HCT116 (cell line): ENCODE data around the gene SUFU. TPM values are rescaled to one million over a fixed set of nuclear protein-coding genes. Genes with fewer than 3 reads are reported as not detected.

ENCODE experiments used
- ATAC-seq: fragments of 200-7000 bp; cut with Tn5 transposase; 2 replicates; pipeline ENCODE4 v1.9.1; 2020; ENCODE audit warnings: mild to moderate bottlenecking, moderate library complexity
- BruUV-seq: library from RNA; stranded (reverse); fragments of 400-500 nt; replicated peaks from 2 replicates; lab custom pipeline; 2021; lab: Mats Ljungman, UMichigan
- CTCF ChIA-PET: fragments of 300-600 bp; sonication (Branson Sonifier 250); formaldehyde crosslinking; loops from one replicate; lab custom pipeline; 2021; ENCODE audit warnings: antibody characterized with exemption; lab: Charles Lee
- POLR2A ChIA-PET: fragments of 300-600, 350-600 bp; sonication (Branson Sonifier 250); formaldehyde crosslinking; loops from one replicate; lab custom pipeline; 2021; ENCODE audit warnings: antibody characterized with exemption; lab: Charles Lee
- RAD21 ChIA-PET, 2 experiments: fragments of 300-600 bp; sonication (Branson Sonifier 250); formaldehyde crosslinking; loops; one replicate each; lab custom pipeline; 2023; ENCODE audit warnings: low total read pairs in 2 of 2; ENCODE audit not compliant: uncharacterized antibody in 2 of 2, unreplicated experiment in 2 of 2, low non-redundant PET in 1 of 2; lab: Charles Lee
- DNase-seq: peaks from one replicate; pipeline ENCODE4 v3.0.0-alpha.2; 2010; ENCODE audit warnings: low read depth, low spot score
- H2AFZ ChIP-seq: fragments of 200-600 bp; shearing (Covaris generic), sonication (generic); 2 replicates; pipeline ENCODE4 v1.6.1; 2017; ENCODE audit warnings: low read depth, mixed run types, mixed read lengths, antibody characterized with exemption, low read length; ENCODE audit not compliant: poor library complexity, severe bottlenecking
- H3K27ac ChIP-seq: 2 replicates; pipeline ENCODE4 v1.5.1; 2012; ENCODE audit warnings: low read depth, low read length
- H3K27me3 ChIP-seq: fragments of 200-600 bp; sonication (generic); 2 replicates; pipeline ENCODE4 v1.6.1; 2016; ENCODE audit warnings: mixed run types, low read length, mixed read lengths; ENCODE audit not compliant: insufficient read depth
- H3K36me3 ChIP-seq, 2 experiments: fragments of 200-500 bp in 1 of 2; fragments of 200-600 bp in 1 of 2; sonication (Bioruptor generic) in 1 of 2; sonication (generic) in 1 of 2; 2 replicates each; pipeline versions ENCODE4 v1.5.1 to v1.6.1; 2014 to 2016; ENCODE audit warnings: low read length in 2 of 2, inconsistent platforms in 1 of 2, mixed read lengths in 1 of 2, mixed run types in 1 of 2; ENCODE audit not compliant: insufficient read depth in 2 of 2, control insufficient read depth in 1 of 2
- H3K4me1 ChIP-seq, 2 experiments: fragments of 200-600 bp in 1 of 2; sonication (generic) in 1 of 2; 2 replicates each; pipeline versions ENCODE4 v1.5.1 to v1.6.1; 2012 to 2017; ENCODE audit warnings: low read length in 2 of 2, inconsistent platforms in 1 of 2, mild to moderate bottlenecking in 1 of 2, mixed read lengths in 1 of 2, mixed run types in 1 of 2, moderate library complexity in 1 of 2; ENCODE audit not compliant: insufficient read depth in 2 of 2, control insufficient read depth in 1 of 2
- H3K4me2 ChIP-seq: fragments of 200-600 bp; sonication (generic); 2 replicates; pipeline ENCODE4 v1.6.1; 2017; ENCODE audit warnings: mixed run types, low read length, mixed read lengths
- H3K4me3 ChIP-seq, 2 experiments: fragments of 200-600 bp in 1 of 2; sonication (generic) in 1 of 2; replicated peaks in 1 of 2; 2 replicates each; pipeline ENCODE4 v1.5.1; 2011 to 2016; ENCODE audit warnings: low read length in 2 of 2, control low read depth in 1 of 2, low read depth in 1 of 2, mild to moderate bottlenecking in 1 of 2, mixed read lengths in 1 of 2, mixed run types in 1 of 2
- H3K79me2 ChIP-seq: fragments of 200-600 bp; sonication (generic); 2 replicates; pipeline ENCODE4 v1.6.1; 2017; ENCODE audit warnings: mild to moderate bottlenecking, mixed run types, low read length, moderate library complexity, mixed read lengths; ENCODE audit not compliant: insufficient read depth
- H3K9ac ChIP-seq: fragments of 200-600 bp; sonication (generic); 2 replicates; pipeline ENCODE4 v1.6.1; 2016; ENCODE audit warnings: low read length, mixed read lengths
- H3K9me2 ChIP-seq: fragments of 200-600 bp; sonication (generic), shearing (Covaris generic); 2 replicates; pipeline ENCODE4 v1.6.1; 2017; ENCODE audit warnings: mixed run types, mild to moderate bottlenecking, moderate library complexity; ENCODE audit not compliant: insufficient read depth
- H3K9me3 ChIP-seq, 2 experiments: fragments of 200-500 bp in 1 of 2; fragments of 200-600 bp in 1 of 2; sonication (Bioruptor generic) in 1 of 2; sonication (generic) in 1 of 2; 2 replicates each; pipeline ENCODE4 v1.6.1; 2014 to 2017; ENCODE audit warnings: low read length in 2 of 2, mixed read lengths in 2 of 2, inconsistent platforms in 1 of 2, low read depth in 1 of 2, mild to moderate bottlenecking in 1 of 2, mixed run types in 1 of 2, moderate library complexity in 1 of 2; ENCODE audit not compliant: control insufficient read depth in 1 of 2, insufficient read depth in 1 of 2
- H4K20me1 ChIP-seq: fragments of 200-600 bp; sonication (generic), shearing (Covaris generic); 2 replicates; pipeline ENCODE4 v1.6.1; 2017; ENCODE audit warnings: mixed run types, mild to moderate bottlenecking, moderate library complexity; ENCODE audit not compliant: insufficient read depth
- CEBPB ChIP-seq: IDR thresholded peaks from 2 replicates; pipeline ENCODE4 v1.6.1; 2012; ENCODE audit warnings: low read depth
- EGR1 ChIP-seq: IDR thresholded peaks from 2 replicates; pipeline ENCODE4 v1.6.1; 2012; ENCODE audit warnings: low read depth
- EZH2 ChIP-seq: fragments of 200-600 bp; sonication (generic); IDR thresholded peaks from 2 replicates; pipeline ENCODE4 v1.6.1; 2017; ENCODE audit warnings: antibody characterized with exemption, mixed run types
- EZH2phosphoT487 ChIP-seq: fragments of 200-600 bp; IDR thresholded peaks from 2 replicates; pipeline ENCODE4 v1.6.1; 2018; ENCODE audit warnings: antibody characterized with exemption, borderline replicate concordance
- FOSL1 ChIP-seq: IDR thresholded peaks from 2 replicates; pipeline ENCODE4 v1.6.1; 2012; ENCODE audit warnings: low read depth
- POLR2A ChIP-seq: IDR thresholded peaks from 2 replicates; pipeline ENCODE4 v1.7.0; 2011; ENCODE audit warnings: borderline replicate concordance; ENCODE audit not compliant: insufficient read depth, insufficient read length; ENCODE audit errors: extremely low read depth
- RAD21 ChIP-seq: IDR thresholded peaks from 2 replicates; pipeline ENCODE4 v1.6.1; 2012; ENCODE audit warnings: low read depth, mild to moderate bottlenecking
- SIN3A ChIP-seq: IDR thresholded peaks from 2 replicates; pipeline ENCODE4 v1.6.1; 2012; ENCODE audit warnings: low read depth
- SRF ChIP-seq: IDR thresholded peaks from 2 replicates; pipeline ENCODE4 v1.6.1; 2012; ENCODE audit warnings: low read depth
- TCF7L2 ChIP-seq: IDR thresholded peaks from 2 replicates; pipeline ENCODE4 v1.7.0; 2011; ENCODE audit warnings: borderline replicate concordance, inconsistent platforms; ENCODE audit not compliant: insufficient read depth, insufficient read length; ENCODE audit errors: extremely low read depth
- YY1 ChIP-seq: IDR thresholded peaks from 2 replicates; pipeline ENCODE4 v1.6.1; 2011; ENCODE audit warnings: low read length, low read depth, moderate library complexity, mild to moderate bottlenecking; ENCODE audit not compliant: insufficient replicate concordance; ENCODE audit errors: extremely low read depth
- ZBTB33 ChIP-seq: IDR thresholded peaks from 2 replicates; pipeline ENCODE4 v1.6.1; 2011; ENCODE audit warnings: mild to moderate bottlenecking, low read length, moderate library complexity; ENCODE audit not compliant: insufficient replicate concordance; ENCODE audit errors: extremely low read depth
- ZFX ChIP-seq: fragments of 450-650 bp; IDR thresholded peaks from 2 replicates; pipeline ENCODE4 v1.6.1; 2017
- intact Hi-C: fragments of 100-400 bp; cut with micrococcal nuclease; formaldehyde crosslinking; loops from 2 replicates; pipeline ENCODE4 v1.10.0; 2022
- total RNA-seq: library from RNA; stranded (reverse); gene quantifications from one replicate; pipeline ENCODE4 v1.2.1, GENCODE V29; 2021; ENCODE audit not compliant: unreplicated experiment
- TF ChIP-seq, protein P1 (sequence below): IDR thresholded peaks from 2 replicates; pipeline ENCODE4 v1.6.1; 2012
- TF ChIP-seq, protein P2 (sequence below): IDR thresholded peaks from 2 replicates; pipeline ENCODE4 v1.6.1; 2012
- TF ChIP-seq, protein P3 (sequence below): IDR thresholded peaks from 2 replicates; pipeline ENCODE4 v1.6.1; 2012; ENCODE audit warnings: low read depth

The SUFU gene
- total RNA-seq, 1 experiment from 2014 or later, result 18.8 TPM

DNA sequence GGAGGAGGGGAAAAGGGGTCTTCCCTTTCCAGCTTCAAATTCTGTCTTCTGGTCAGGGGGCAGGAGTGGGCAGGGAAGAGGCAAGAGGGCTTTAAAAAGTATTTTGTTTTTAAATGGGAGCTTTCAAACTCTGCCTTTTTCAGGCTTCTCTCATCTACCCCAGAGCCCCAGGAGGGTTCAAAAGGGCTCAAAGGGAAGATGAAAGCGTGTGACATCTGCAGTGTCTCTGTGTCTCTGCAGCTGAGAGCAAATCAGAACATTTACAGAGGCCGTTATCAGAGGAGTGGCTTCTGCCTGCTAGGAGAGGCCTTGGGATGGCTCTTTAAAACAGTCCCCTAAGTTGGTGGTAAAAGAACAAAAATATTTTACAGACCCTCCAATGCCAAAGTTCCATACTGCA, 170.8 kb downstream of the SUFU start (continued):
- no peak for TF ChIP-seq EZH2phosphoT487
- TF ChIP-seq, protein P1, sequence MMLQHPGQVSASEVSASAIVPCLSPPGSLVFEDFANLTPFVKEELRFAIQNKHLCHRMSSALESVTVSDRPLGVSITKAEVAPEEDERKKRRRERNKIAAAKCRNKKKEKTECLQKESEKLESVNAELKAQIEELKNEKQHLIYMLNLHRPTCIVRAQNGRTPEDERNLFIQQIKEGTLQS, result no peak
- no peak for TF ChIP-seq ZBTB33
- no peak for TF ChIP-seq SIN3A

DNA sequence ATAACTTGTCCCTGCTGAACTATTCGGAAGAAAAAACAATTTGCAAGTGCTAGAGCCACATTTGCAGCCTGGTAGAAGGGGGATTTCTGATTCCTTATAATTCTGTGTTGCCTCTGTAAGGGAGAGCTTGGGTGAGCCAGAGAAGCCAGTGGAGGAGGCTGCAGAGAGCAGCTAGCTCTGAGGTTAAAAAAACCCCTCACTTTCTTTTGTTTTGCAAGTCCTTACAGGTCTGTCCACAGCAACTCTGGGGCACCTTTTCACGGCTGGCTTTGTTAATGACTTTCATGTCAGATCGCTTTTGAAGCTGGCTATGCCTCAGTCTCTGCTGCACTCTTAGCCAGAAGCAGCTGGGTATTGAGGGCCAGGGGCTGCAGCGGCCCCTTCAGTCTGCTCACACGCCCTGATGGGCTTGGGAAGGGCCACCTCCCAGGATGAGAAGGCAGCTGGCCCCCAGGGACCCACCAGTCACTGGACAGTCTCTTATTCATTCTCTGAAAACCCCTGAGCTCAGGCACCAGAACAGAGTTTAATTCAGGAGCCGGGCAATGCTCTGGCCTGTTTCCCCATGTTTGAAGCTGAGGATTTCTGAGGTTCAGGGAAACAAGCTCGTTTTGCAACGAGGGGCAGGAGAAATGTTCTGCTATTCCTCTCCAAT, 171.4 kb downstream of the SUFU start:
- H3K36me3 ChIP-seq, result no peaks in the 10 kb centered on the region; a peak in 1 of 4 replicates
- no peaks in the 10 kb centered on the region for H3K9me2 ChIP-seq
- no peak overlapping the region for H3K27ac ChIP-seq
- no TSS peak for BruUV-seq
- H3K79me2 ChIP-seq, result no peaks in the 10 kb centered on the region
- ATAC-seq (no peak), DNase-seq (no peak)
- H3K4me1 ChIP-seq, result peaks cover 5 to 12% of the 10 kb centered on the region in 2 experiments; a peak in 3 of 4 replicates
- H3K4me2 ChIP-seq, result no peak overlapping the region
- no peaks in the 10 kb centered on the region for H4K20me1 ChIP-seq
- no peak overlapping the region for H3K4me3 ChIP-seq
- no peak overlapping the region for H3K9ac ChIP-seq
- intact Hi-C loops, result no loop called here
- H3K27me3 ChIP-seq, result no peaks in the 10 kb centered on the region
- H3K9me3 ChIP-seq, result no peaks in the 10 kb centered on the region
- POLR2A ChIA-PET, result no interaction called here
- no peak overlapping the region for H2AFZ ChIP-seq
- CTCF ChIA-PET, result interaction anchor here (1.1 to 1.3 kb wide), 3 partner anchors 9 to 39 kb away, joined by 3 to 5 read pairs (median 4); partner anchors contain the start of genes ARL3 and SFXN2
- RAD21 ChIA-PET, result interaction anchor here in 1 of 2 experiments (0.5 kb wide), 1 partner anchor 226 kb away, joined by 4 read pairs; no protein-coding TSS in a partner anchor
- TF ChIP-seq, protein P2, sequence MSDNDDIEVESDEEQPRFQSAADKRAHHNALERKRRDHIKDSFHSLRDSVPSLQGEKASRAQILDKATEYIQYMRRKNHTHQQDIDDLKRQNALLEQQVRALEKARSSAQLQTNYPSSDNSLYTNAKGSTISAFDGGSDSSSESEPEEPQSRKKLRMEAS, result no peak
- TF ChIP-seq CEBPB (no peak), FOSL1 (no peak), POLR2A (no peak), YY1 (no peak), EGR1 (no peak), ZFX (no peak), RAD21 (no peak), EZH2 (no peak), SRF (no peak), ZBTB33 (no peak), TCF7L2 (no peak)
- TF ChIP-seq, protein P3, sequence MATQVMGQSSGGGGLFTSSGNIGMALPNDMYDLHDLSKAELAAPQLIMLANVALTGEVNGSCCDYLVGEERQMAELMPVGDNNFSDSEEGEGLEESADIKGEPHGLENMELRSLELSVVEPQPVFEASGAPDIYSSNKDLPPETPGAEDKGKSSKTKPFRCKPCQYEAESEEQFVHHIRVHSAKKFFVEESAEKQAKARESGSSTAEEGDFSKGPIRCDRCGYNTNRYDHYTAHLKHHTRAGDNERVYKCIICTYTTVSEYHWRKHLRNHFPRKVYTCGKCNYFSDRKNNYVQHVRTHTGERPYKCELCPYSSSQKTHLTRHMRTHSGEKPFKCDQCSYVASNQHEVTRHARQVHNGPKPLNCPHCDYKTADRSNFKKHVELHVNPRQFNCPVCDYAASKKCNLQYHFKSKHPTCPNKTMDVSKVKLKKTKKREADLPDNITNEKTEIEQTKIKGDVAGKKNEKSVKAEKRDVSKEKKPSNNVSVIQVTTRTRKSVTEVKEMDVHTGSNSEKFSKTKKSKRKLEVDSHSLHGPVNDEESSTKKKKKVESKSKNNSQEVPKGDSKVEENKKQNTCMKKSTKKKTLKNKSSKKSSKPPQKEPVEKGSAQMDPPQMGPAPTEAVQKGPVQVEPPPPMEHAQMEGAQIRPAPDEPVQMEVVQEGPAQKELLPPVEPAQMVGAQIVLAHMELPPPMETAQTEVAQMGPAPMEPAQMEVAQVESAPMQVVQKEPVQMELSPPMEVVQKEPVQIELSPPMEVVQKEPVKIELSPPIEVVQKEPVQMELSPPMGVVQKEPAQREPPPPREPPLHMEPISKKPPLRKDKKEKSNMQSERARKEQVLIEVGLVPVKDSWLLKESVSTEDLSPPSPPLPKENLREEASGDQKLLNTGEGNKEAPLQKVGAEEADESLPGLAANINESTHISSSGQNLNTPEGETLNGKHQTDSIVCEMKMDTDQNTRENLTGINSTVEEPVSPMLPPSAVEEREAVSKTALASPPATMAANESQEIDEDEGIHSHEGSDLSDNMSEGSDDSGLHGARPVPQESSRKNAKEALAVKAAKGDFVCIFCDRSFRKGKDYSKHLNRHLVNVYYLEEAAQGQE, result no peak
- TF ChIP-seq, protein P1, result no peak
